GM19035 (cell line): ENCODE measurements around the gene APOB.

Source experiments
- ATAC-seq: cut with Tn5 transposase; IDR thresholded peaks from one replicate; pipeline ENCODE4 v1.9.1; 2021; ENCODE audit not compliant: unreplicated experiment

Gene APOB

DNA sequence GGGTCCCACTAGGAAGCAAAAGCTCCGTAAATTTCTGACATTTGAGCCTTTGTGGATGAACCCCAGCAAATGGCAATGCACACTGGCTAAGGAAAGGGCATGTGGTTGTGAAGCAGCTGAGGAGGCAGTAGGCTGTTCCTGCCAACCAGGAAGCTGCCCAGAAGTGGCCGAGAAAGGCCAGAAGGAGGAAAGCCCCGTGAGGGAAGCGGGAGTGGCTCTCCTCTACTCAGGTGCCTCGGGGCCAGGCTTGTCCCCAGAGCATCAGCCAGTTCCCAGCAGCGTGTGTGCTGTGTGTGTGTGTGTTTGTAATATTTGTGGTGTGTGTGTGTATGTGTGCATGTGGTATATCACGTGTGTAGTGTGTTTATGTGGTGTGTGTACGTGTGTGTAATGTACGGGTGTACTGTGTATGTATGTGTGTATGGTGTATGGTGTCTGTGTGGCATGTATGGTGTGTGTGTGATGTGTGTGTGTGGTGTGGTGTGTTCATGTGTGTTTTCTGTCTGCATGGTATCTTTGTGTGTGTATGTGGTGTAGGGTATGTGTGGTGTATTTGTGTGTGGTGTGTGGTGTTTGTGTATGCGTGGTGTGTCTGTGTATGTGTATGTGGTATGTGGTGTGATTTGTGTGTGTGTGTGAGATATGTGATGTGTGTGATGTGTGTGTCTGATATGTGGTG, 90.6 kb downstream of the APOB start:
- no peak for ATAC-seq
